NCI-H1105 (cell line): ENCODE data around the gene BANK1.
"Not testable (repeated sequence)": the region's sequence is repeated elsewhere in the genome, so short reads cannot be mapped to it uniquely, and the experiment has no call there.

Source experiments
- DNase-seq: peaks from one replicate; lab custom pipeline; 2025; lab: John Stamatoyannopoulos, UW

The BANK1 gene

GRCh38 chr4:101905527-101905926 is 115.0 kb downstream of the BANK1 start:
- not testable (repeated sequence) for DNase-seq

GRCh38 chr4:101910786-101911373 is 120.3 kb downstream of the BANK1 start:
- DNase-seq = no peak

- no peak for DNase-seq
Measured at GRCh38 chr4:101911616-101912015, 121.1 kb downstream of the BANK1 start.

- no peak for DNase-seq
Measured at GRCh38 chr4:101914761-101915160, 124.2 kb downstream of the BANK1 start.

- no peak for DNase-seq
Measured at GRCh38 chr4:101919373-101919977, 128.9 kb downstream of the BANK1 start.

- DNase-seq = no peak
Measured at GRCh38 chr4:101921370-101921769, 130.8 kb downstream of the BANK1 start.

- DNase-seq = no peak
Measured at GRCh38 chr4:101931619-101932018, 141.1 kb downstream of the BANK1 start.

- no peak for DNase-seq
Measured at GRCh38 chr4:101933855-101934254, 143.3 kb downstream of the BANK1 start.

- DNase-seq = no peak
Measured at GRCh38 chr4:101938836-101939235, 148.3 kb downstream of the BANK1 start.

- DNase-seq = no peak
Measured at GRCh38 chr4:101941816-101942358, 151.4 kb downstream of the BANK1 start.

GRCh38 chr4:101942891-101943290 is 152.4 kb downstream of the BANK1 start:
- no peak for DNase-seq

- DNase-seq = no peak
Measured at GRCh38 chr4:101944649-101945048, 154.1 kb downstream of the BANK1 start.

GRCh38 chr4:101948055-101948454 is 157.5 kb downstream of the BANK1 start:
- no peak for DNase-seq

GRCh38 chr4:101948951-101949350 is 158.4 kb downstream of the BANK1 start:
- no peak for DNase-seq

GRCh38 chr4:101950258-101950979 is 159.9 kb downstream of the BANK1 start:
- no peak for DNase-seq

GRCh38 chr4:101952985-101953384 is 162.5 kb downstream of the BANK1 start:
- DNase-seq = no peak

- DNase-seq = no peak
Measured at GRCh38 chr4:101953949-101954348, 163.4 kb downstream of the BANK1 start.

GRCh38 chr4:101954351-101954750 is 163.8 kb downstream of the BANK1 start:
- no peak for DNase-seq

- no peak for DNase-seq
Measured at GRCh38 chr4:101954975-101955678, 164.6 kb downstream of the BANK1 start.

- no peak for DNase-seq
Measured at GRCh38 chr4:101956068-101956825, 165.7 kb downstream of the BANK1 start.

- DNase-seq = no peak
Measured at GRCh38 chr4:101958547-101958946, 168.0 kb downstream of the BANK1 start.

GRCh38 chr4:101960431-101960830 is 169.9 kb downstream of the BANK1 start:
- DNase-seq = no peak
